ENCODE results near the gene HECW1.
A peak's percentile ranks its signal among the peaks of the same experiment; 100 is the strongest.

HECW1 gene

GRCh38 chr7:43385309-43385680 is 272.8 kb downstream of the HECW1 start:
- no peak for DNase-seq

DNA sequence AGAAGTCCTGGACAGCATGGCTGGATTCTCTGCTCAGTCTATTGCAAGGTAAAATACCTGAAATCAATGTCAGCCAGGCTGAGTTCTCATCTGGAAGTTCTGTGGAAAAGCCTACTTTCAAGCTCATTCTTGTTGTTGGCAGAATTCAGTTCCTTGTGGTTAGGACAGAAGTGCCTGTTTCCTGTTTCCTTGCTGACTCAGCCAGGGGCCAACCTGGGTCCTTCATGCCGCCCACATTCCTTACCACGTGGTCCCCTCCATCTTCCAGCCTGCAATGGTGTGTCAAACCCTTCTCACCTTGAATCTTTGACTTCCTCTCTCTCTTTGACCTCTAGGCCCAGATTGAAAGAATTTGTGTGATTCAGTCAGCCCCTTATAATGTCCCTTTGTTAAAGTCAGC is 273.4 kb downstream of the HECW1 start:
- DNase-seq: no peak

- DNase-seq: no peak
Measured at GRCh38 chr7:43387932-43388331, 275.5 kb downstream of the HECW1 start.

DNA sequence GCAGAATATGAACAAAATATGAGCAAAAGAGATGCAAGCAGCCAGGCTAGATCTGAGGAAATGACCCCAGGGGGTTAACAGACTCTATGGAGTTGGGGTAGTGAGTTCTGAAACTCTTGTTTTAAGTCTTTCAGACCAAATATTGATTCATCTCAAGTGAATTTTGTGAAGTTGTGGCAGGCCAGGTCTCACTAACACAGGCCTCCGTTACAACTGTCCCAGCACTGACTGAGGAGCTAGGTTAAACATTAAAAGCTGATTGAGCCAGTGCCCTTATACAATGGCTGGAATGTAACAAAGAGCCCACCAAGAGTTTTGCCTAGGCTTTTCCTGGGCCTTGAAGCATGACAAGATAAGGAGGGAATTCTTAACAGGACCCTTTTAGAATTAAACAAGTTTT is 278.1 kb downstream of the HECW1 start:
- DNase-seq: no peak

- DNase-seq: no peak
Measured at GRCh38 chr7:43391518-43391917, 279.1 kb downstream of the HECW1 start.

DNA sequence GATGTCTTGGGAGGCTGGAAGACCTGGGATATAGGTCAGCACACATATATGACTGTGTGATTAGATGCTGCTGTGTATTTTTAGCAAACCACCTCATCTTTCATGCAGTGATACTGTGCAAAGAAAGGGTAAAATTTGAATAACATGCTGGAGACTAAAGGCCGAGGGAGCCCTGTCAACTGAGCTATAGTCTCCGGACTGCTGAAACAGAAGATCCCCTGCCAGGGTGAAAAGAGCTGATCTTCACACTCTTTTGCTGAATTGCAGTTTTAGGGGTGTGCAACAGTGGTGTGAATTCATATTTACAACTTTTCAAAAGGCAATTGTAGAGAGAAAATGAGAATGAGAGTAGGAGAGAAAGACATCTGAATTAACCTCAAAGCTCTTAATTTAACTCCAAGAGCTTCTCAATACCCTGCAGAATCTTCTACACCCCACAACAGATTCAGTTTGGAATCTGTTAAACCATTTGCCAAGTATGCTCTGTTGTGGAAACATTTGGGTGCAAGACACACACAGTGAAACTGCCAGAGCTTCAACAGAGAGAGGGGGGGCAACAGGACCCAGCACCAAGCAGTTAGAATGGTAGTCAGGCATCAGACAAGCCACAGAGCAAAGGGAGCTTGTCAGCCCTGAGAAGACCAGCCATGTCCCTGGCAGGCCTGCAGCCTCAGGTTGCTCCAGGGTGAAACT is 280.3 kb downstream of the HECW1 start:
- no peak for DNase-seq

DNA sequence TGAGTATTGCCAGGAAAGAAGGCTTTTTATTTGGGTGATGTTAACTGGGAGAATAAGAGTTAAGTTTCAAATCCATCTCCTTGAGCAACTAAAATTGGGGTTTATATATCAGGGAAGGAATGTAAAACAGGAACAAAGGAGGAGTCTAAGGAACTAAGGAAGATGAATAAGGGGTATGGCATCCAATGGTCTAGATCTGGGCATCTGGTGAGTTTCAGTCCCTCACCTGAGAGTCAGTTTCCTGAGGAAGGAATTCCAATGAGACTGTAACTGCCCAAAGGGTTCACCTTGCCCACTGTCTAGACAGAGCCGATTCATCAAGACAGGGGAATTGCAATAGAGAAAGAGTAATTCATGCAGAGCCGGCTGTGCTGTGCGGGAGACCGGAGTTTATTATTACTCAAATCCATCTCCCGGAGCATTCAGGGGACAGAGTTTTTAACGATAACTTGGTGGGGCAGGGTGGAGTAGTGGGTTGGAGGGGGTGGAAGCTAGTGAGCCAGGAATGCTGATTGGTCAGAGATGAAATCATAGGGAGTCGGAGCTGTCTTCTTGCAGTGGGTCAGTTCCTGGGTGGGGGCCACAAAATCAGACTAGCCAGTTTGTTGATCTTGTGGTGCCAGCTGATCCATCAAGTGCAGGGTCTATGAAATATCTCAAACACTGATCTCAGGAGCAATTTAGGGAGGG is 282.1 kb downstream of the HECW1 start:
- no peak for DNase-seq

GRCh38 chr7:43395351-43395750 is 282.9 kb downstream of the HECW1 start:
- no peak for DNase-seq

GRCh38 chr7:43396187-43396740 is 283.8 kb downstream of the HECW1 start:
- DNase-seq: no peak

DNA sequence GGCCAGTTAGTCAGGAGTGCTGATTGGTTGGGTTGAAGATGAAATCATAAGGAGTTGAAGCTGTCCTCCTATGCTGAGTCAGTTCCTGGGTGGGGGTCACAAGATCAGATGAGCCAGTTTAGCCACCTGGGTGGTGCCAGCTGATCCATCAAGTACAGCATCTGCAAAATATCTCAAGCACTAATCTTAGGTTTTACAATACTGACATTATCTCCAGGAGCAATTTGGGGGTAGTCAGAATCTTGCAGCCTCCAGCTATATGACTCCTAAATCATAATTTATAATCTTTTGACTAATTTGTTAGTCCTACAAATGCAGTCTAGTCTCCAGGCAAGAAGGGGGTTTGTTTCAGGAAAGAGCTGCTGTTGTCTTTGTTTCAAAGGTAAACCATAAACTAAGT is 286.4 kb downstream of the HECW1 start:
- no peak for DNase-seq

DNA sequence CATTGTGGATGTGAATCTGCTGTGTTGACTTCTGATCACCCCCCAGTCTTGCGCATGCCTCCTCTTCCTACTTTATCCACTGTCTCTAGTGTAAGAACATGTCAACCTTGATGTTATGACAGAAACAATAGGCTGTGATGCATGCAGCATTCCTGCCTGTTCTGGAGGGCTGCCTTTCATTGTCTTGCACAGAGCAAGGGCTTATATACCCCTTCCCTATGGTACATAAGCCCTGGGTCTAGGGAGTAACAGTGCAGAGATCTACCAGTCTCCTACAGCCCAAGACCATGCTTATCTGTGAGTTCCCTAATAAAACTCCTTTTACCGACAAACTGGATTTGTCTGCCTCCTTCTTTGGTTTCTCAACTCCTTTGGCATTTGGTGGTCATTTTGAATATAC is 293.5 kb downstream of the HECW1 start:
- no peak for DNase-seq

GRCh38 chr7:43406961-43407360 is 294.5 kb downstream of the HECW1 start:
- no peak for DNase-seq

DNA sequence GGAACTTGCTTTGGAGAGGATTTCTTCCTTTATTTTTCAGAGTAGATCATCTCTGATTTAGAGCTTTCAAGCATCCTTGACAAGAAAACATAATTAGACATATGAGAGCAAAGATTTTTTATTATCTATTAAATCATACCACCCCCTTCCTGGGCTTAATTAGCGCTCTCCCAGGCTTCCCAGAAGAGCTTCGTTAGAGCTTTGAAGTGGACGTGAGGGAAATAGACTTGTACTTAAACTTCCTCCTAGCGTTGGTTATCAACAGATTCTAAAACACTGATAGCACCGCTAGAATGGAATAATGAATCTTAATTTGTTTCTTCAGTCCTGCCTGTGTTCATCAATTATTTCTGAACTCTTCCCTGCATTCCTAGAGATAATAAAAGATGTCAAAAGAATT is 296.5 kb downstream of the HECW1 start:
- DNase-seq: no peak

DNA sequence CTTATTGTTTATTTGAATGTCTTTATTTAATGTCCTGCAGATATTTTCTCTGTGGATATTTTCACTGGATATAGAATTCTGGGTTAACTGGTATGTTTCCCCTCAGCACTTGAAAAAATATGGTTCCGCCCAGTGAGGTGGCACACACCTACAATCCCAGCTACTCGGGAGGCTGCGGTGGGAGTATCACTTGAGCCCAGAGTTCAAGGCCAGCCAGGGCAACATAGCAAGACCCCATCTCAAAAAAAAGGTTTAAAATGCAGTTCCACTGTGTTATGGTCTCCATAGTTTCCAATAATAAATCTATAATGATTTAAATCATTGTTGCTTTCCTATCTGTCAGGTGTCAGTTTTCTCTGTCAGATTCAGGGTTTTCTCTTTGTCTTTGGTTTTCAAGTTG is 305.0 kb downstream of the HECW1 start:
- DNase-seq: no peak

DNA sequence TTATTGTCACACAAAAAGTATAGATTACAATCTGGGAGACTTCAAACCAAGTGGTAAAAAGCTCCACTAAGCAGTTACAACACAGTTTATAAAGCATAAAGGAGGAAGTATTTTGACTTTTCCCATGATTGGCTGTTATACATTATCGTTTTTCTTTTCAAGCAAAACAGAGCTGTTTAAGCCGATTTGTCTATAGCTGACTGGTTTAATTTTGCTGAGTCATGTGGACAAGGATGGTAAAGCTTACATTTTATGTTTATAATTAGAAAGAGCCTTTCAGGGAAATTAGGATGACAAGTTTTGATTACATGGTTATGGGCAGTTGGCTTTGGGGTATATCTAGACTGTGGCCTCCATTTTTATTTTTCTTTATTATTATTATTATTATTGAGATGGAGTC is 318.0 kb downstream of the HECW1 start:
- DNase-seq: no peak

GRCh38 chr7:43431020-43431595 is 318.7 kb downstream of the HECW1 start:
- DNase-seq: no peak

GRCh38 chr7:43433639-43434038 is 321.2 kb downstream of the HECW1 start:
- DNase-seq: no peak

- DNase-seq: no peak
Measured at GRCh38 chr7:43437001-43437400, 324.6 kb downstream of the HECW1 start.

GRCh38 chr7:43438897-43439479 is 326.5 kb downstream of the HECW1 start:
- DNase-seq: no peak

- DNase-seq: peak; percentile 40
Measured at GRCh38 chr7:43439631-43440401, 327.4 kb downstream of the HECW1 start.

DNA sequence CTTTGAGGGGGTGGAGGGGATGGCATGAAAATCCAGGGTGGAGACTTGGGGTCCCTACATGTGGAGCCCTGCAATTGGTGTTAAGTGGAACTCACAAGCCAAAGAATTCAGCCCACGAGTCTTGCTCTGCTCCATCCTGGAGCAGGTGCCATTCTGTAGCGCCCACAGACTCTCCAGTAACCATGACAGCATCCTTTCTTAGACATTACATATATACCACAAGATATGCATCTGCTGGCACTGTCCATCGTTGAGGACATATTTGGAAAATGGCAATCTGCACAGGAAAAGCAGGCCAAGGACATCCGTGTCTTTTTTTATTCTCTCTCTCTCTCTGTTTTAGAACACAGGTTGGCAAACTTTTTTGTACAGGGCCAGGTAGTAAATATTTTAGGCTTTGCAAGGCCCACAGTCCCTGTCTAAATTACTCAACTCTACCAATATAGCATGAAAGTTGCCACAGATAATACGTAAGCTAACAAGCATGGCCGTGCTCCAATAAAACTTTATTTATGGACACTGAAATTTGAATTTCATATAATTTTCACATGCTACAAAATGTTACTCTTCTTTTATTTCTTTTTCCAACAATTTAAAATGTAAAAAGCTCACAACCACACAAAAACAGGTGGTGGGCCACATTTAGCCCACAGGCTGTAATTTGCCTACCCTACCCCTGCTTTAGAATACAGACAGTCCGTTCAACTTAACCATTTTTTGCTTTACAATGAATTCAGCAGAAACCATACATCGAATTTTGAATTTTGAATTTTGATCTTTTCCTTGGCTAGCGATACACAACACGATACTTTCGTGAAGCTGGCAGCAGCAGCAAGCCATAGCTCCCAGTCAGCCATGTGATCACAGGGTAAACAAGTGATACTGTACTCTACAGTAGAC is 329.0 kb downstream of the HECW1 start:
- DNase-seq: no peak

DNA sequence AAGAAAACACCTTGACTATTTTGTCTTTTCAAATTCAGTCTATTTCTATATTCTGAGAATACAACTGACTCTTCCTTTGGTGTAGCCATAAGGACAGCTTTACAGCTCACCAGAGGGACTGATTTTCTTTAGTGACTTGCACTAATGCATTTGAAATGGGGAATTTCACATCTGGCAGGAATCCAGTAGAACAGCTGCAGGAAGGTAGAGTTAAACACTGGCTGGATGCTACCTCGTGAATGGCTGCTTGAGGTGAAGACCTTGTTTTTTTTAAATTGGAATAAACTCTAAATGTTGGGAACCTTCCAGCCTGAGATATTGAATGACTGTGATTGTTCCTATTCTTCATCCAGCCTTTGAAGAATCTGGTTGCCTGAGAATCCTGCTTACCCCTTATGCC is 330.9 kb downstream of the HECW1 start:
- no peak for DNase-seq

Data from CD4-positive, alpha-beta T cell treated with Interleukin-21 for 1 hour (primary cell).